ENCODE results near the gene SMAD9. TPM values are rescaled to one million over a fixed set of nuclear protein-coding genes. Genes with fewer than 3 reads are reported as not detected.

SMAD9 gene
- total RNA-seq, 4 donors from 2014 or later, result 5.9 to 22.9 (median 8.2) TPM

DNA sequence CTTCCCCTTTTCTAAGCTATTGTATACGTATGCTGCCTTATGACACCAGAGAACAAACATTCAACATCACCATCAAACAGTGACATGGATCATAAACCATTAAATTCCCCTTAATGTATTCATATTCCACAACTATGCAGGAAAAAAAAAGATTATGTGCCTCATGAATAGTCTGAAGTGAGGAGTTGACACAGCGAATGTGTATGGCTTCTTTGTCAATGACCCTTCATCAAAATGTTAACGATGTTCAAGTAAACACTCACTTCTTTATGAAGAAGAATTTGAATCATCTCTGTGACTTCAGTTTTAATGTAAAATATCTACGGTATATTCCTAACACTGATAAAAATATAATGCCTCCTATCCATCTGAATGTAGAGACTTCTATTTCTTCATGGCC is 44.6 kb downstream of the SMAD9 start:
- ATAC-seq (ENCODE audit: low FRiP score) (no peak), DNase-seq (ENCODE audit: low spot score) (no peak)
- TF ChIP-seq, protein P1, sequence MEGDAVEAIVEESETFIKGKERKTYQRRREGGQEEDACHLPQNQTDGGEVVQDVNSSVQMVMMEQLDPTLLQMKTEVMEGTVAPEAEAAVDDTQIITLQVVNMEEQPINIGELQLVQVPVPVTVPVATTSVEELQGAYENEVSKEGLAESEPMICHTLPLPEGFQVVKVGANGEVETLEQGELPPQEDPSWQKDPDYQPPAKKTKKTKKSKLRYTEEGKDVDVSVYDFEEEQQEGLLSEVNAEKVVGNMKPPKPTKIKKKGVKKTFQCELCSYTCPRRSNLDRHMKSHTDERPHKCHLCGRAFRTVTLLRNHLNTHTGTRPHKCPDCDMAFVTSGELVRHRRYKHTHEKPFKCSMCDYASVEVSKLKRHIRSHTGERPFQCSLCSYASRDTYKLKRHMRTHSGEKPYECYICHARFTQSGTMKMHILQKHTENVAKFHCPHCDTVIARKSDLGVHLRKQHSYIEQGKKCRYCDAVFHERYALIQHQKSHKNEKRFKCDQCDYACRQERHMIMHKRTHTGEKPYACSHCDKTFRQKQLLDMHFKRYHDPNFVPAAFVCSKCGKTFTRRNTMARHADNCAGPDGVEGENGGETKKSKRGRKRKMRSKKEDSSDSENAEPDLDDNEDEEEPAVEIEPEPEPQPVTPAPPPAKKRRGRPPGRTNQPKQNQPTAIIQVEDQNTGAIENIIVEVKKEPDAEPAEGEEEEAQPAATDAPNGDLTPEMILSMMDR (IDR thresholded peaks at IDR 0.05), result no peak

DNA sequence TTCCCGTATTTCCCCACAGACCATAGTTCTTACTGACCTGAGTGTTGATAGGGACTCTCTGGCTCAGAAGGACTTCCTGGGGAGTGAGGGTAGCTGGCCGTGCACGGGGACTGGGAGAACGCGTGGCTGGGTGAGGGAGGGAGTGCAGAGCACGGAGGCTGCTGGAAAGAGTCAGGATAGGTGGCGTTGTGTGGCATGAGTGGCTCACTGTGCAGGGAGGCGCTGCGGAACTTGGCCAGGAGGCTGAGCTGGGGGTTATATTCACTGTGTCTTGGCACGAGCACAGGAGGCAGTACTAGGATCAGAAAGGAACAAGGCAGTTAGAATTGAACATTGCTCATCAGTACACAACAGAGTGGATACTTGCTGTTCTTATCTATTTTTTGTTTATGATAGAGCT is 47.4 kb downstream of the SMAD9 start:
- ATAC-seq (ENCODE audit: low FRiP score), result no peak
- TF ChIP-seq, protein P1 (IDR thresholded peaks at IDR 0.05), result no peak
- DNase-seq (ENCODE audit: low spot score), result no peak

DNA sequence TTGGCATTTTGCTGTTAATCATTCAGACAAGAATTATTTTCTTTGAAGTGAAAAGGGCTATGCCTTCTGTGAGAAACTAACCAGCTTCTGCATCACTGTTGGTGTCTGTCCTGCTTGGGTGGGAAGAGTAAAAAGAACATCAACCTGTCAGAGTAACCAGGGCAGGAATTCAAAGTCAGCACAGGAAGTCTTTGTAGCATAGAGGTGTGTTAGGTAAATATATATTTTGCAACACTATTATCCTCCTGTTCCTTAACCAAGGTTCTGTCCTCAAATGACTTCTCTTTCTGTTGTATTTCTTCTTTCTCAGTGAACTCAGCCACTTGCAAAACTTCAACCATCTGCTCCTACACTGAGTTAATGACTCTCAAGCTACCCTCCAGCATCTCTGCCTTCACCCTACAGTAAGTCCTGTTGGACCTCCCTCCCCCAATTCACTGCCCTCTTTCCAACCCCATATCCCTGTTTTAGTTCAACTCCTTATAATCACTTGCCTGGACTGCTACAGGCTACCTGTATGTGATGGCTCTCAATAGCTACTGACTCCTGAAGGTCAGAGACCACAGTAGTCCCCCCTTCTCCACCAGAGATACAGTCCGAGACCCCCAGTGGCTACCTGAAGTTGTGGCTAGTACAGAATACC is 49.9 kb downstream of the SMAD9 start:
- TF ChIP-seq, protein P1 (IDR thresholded peaks at IDR 0.05), result no peak
- no peak for ATAC-seq (ENCODE audit: low FRiP score)

DNA sequence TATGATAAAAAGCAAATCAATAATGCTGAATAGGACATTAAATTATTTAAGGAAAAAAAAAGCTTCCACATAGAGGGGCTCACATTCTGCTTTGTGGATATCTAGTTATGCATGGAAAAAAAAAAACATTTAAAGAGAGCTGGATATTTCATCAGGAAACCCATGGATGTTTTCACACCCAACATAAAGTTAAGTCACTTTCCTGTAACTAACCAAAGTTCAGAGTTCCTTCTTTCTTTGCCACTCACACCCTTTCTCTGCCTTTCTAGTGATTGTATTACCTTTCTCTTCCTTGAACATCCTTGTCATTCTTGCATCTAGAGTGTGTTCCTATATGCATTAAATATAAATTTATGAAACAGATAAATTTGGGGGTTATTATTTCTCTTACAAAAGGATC is 53.8 kb downstream of the SMAD9 start:
- DNase-seq (ENCODE audit: low spot score), result no peak
- ATAC-seq (ENCODE audit: low FRiP score), result no peak
- TF ChIP-seq, protein P1 (IDR thresholded peaks at IDR 0.05), result no peak

More for the DNA sequence above, 49.9 kb downstream of the SMAD9 start:
- no peak for DNase-seq (ENCODE audit: low spot score)

DNA sequence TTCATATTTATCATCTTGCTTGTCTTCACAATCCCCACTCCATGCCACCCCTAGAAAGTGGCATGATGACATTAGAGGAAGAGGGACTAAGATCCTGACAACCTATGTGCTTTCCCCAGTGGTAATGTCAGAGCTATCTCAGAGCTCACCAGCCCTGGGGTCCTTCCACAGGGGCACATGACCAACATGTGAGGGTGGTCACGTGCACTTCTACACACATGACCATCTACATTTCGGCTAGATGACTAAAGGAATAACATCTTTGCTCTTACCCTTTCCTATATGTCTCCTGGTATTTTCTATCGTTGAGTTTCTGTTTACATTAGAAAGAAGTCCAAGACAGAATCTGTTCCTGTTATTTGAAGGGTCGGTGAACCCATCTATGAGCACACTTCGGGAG is 54.8 kb downstream of the SMAD9 start:
- DNase-seq (ENCODE audit: low spot score), result no peak
- no peak for ATAC-seq (ENCODE audit: low FRiP score)
- TF ChIP-seq, protein P1 (IDR thresholded peaks at IDR 0.05), result no peak

DNA sequence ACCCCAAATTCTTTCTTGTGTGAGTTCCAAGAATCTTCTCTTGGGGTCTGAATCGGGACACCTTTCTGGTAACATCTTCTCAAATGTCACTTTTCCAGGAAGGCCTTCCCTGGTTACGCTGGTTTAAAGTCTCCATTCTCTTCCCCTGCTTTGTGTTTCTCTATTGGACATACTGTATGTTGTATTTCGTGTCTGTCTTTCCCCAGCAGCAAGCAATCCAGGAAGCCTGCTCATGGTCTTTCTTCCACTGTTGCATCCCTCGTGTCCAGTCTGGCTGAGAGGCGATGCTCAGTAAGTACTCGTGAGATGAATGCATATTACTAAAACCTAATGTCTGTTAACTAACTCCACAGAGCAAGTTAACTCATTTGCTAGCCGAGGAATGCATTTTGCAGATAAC is 57.3 kb downstream of the SMAD9 start:
- no peak for ATAC-seq (ENCODE audit: low FRiP score)
- DNase-seq (ENCODE audit: low spot score), result no peak
- TF ChIP-seq, protein P1 (IDR thresholded peaks at IDR 0.05), result no peak

DNA sequence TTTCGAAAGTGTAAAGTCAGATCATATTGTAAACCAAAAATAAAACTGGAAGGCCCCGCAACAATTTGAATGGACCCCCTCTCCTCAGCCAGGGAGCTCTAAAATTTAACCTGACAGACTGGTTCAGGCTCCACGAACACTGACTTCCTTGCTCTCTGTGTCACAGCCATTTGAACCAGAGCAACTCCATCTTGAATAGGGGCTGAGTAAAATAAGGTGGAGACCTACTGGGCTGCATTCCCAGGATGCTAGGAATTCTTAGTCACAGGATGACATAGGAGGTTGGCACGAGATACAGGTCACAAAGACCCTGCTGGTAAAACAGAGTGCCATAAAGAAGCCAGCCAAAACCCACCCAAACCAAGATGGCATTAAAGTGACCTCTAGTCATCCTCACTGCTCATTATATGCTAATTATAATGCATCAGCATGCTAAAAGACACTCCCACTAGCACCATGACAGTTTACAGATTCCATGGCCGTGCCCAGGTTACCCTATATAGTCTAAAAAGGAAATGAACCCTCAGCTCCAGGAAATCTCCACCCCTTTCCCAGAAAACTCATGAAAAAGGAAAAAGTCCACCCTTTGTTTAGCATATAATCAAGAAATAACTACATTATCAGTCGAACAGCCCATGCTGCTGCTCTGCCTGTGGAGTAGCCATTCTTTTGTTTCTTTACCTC is 57.9 kb downstream of the SMAD9 start:
- TF ChIP-seq, protein P1 (IDR thresholded peaks at IDR 0.05), result no peak
- DNase-seq (ENCODE audit: low spot score), result no peak
- ATAC-seq (ENCODE audit: low FRiP score), result no peak
